ENCODE results near the gene RHBDD1. TPM values are rescaled to one million over a fixed set of nuclear protein-coding genes. Genes with fewer than 3 reads are reported as not detected.

Gene RHBDD1
- polyA plus RNA-seq, 1 donor from 2014 or later: 5.4 TPM

GRCh38 chr2:226903179-226903578, 67.3 kb downstream of the RHBDD1 start:
- Histone ChIP-seq H3K27me3 (ENCODE audit: insufficient read depth, low read depth, low read length) (no peaks in the 10 kb centered on the region), H3K9me3 (ENCODE audit: low read length) (no peaks in the 10 kb centered on the region), H3K79me2 (replicated peaks; ENCODE audit: insufficient read depth, low read length) (no peaks in the 10 kb centered on the region), H3F3A (ENCODE audit: insufficient read depth, low read length, poor library complexity, severe bottlenecking) (no peaks in the 10 kb centered on the region), H3K36me3 (ENCODE audit: insufficient read depth, low read length) (no peaks in the 10 kb centered on the region), H3K4me3 (ENCODE audit: low read length) (no peak overlapping the region), H3K4me2 (ENCODE audit: low read length) (no peak overlapping the region), H2AFZ (ENCODE audit: low read depth, low read length) (no peak overlapping the region), H3K27ac (ENCODE audit: low read length) (no peak overlapping the region), H4K20me1 (ENCODE audit: insufficient read depth) (no peaks in the 10 kb centered on the region), H3K9ac (ENCODE audit: low read length) (no peak overlapping the region), H3K9me2 (ENCODE audit: insufficient read depth, low read length) (no peaks in the 10 kb centered on the region)
- TF ChIP-seq EP300 (conservative IDR thresholded peaks at IDR 0.05; ENCODE audit: poor library complexity, severe bottlenecking): no peak
- TF ChIP-seq, protein P1, sequence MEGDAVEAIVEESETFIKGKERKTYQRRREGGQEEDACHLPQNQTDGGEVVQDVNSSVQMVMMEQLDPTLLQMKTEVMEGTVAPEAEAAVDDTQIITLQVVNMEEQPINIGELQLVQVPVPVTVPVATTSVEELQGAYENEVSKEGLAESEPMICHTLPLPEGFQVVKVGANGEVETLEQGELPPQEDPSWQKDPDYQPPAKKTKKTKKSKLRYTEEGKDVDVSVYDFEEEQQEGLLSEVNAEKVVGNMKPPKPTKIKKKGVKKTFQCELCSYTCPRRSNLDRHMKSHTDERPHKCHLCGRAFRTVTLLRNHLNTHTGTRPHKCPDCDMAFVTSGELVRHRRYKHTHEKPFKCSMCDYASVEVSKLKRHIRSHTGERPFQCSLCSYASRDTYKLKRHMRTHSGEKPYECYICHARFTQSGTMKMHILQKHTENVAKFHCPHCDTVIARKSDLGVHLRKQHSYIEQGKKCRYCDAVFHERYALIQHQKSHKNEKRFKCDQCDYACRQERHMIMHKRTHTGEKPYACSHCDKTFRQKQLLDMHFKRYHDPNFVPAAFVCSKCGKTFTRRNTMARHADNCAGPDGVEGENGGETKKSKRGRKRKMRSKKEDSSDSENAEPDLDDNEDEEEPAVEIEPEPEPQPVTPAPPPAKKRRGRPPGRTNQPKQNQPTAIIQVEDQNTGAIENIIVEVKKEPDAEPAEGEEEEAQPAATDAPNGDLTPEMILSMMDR (IDR thresholded peaks at IDR 0.05; ENCODE audit: poor library complexity, severe bottlenecking): no peak
- no peak for TF ChIP-seq EZH2 (IDR thresholded peaks at IDR 0.05; ENCODE audit: borderline replicate concordance, insufficient read depth, low read length, poor library complexity, severe bottlenecking)
- no peak for TF ChIP-seq TAF1 (IDR thresholded peaks at IDR 0.05; ENCODE audit: low read depth)
- no peak for TF ChIP-seq SMC3 (conservative IDR thresholded peaks at IDR 0.05; ENCODE audit: poor library complexity)
- TF ChIP-seq POLR2AphosphoS5 (IDR thresholded peaks at IDR 0.05): no peak
- no peak for TF ChIP-seq RAD21 (conservative IDR thresholded peaks at IDR 0.05)
- no peak for TF ChIP-seq REST (IDR thresholded peaks at IDR 0.05; ENCODE audit: borderline replicate concordance)
- no peak for TF ChIP-seq MXI1 (conservative IDR thresholded peaks at IDR 0.05; ENCODE audit: poor library complexity, severe bottlenecking)

DNA sequence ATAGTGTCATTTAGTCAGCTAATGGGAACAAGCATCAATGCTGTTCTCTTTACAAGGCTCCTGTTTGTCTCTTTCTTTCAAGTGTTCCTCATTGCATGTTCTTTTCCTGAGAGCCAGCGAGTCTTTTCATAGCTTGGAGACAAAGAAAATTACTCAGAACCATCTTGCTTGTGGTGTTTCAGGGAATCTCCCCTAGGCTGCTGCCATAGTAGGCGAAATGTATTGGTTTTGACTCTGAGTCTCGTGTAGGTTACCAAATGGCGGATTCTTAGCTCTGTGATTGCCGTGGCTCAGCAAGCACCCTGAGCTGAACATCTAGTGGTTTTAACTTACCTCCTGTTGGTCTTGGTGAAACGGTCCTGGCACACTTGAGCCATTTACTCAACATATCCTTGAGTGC, 68.7 kb downstream of the RHBDD1 start:
- Histone ChIP-seq H3K4me2 (ENCODE audit: low read length) (no peak overlapping the region), H3K27me3 (ENCODE audit: insufficient read depth, low read depth, low read length) (no peaks in the 10 kb centered on the region), H3K9me2 (ENCODE audit: insufficient read depth, low read length) (no peaks in the 10 kb centered on the region), H3K36me3 (ENCODE audit: insufficient read depth, low read length) (no peaks in the 10 kb centered on the region), H3F3A (ENCODE audit: insufficient read depth, low read length, poor library complexity, severe bottlenecking) (no peaks in the 10 kb centered on the region), H3K9me3 (ENCODE audit: low read length) (no peaks in the 10 kb centered on the region), H3K27ac (ENCODE audit: low read length) (no peak overlapping the region), H4K20me1 (ENCODE audit: insufficient read depth) (no peaks in the 10 kb centered on the region), H3K4me3 (ENCODE audit: low read length) (no peak overlapping the region), H3K9ac (ENCODE audit: low read length) (no peak overlapping the region), H3K79me2 (replicated peaks; ENCODE audit: insufficient read depth, low read length) (no peaks in the 10 kb centered on the region), H2AFZ (ENCODE audit: low read depth, low read length) (no peak overlapping the region)
- no peak for TF ChIP-seq RAD21 (conservative IDR thresholded peaks at IDR 0.05)
- TF ChIP-seq EZH2 (IDR thresholded peaks at IDR 0.05; ENCODE audit: borderline replicate concordance, insufficient read depth, low read length, poor library complexity, severe bottlenecking): no peak
- TF ChIP-seq POLR2AphosphoS5 (IDR thresholded peaks at IDR 0.05): no peak
- TF ChIP-seq TAF1 (IDR thresholded peaks at IDR 0.05; ENCODE audit: low read depth): no peak
- TF ChIP-seq, protein P1 (IDR thresholded peaks at IDR 0.05; ENCODE audit: poor library complexity, severe bottlenecking): no peak
- TF ChIP-seq MXI1 (conservative IDR thresholded peaks at IDR 0.05; ENCODE audit: poor library complexity, severe bottlenecking): no peak
- no peak for TF ChIP-seq SMC3 (conservative IDR thresholded peaks at IDR 0.05; ENCODE audit: poor library complexity)
- TF ChIP-seq REST (IDR thresholded peaks at IDR 0.05; ENCODE audit: borderline replicate concordance): no peak
- TF ChIP-seq EP300 (conservative IDR thresholded peaks at IDR 0.05; ENCODE audit: poor library complexity, severe bottlenecking): no peak
